Measurements from ENCODE around the gene MYLK4.

The MYLK4 gene

GRCh38 chr6:2617729-2618128, 133.0 kb downstream of the MYLK4 start:
- TF ChIP-seq, protein P1, sequence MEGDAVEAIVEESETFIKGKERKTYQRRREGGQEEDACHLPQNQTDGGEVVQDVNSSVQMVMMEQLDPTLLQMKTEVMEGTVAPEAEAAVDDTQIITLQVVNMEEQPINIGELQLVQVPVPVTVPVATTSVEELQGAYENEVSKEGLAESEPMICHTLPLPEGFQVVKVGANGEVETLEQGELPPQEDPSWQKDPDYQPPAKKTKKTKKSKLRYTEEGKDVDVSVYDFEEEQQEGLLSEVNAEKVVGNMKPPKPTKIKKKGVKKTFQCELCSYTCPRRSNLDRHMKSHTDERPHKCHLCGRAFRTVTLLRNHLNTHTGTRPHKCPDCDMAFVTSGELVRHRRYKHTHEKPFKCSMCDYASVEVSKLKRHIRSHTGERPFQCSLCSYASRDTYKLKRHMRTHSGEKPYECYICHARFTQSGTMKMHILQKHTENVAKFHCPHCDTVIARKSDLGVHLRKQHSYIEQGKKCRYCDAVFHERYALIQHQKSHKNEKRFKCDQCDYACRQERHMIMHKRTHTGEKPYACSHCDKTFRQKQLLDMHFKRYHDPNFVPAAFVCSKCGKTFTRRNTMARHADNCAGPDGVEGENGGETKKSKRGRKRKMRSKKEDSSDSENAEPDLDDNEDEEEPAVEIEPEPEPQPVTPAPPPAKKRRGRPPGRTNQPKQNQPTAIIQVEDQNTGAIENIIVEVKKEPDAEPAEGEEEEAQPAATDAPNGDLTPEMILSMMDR (IDR thresholded peaks at IDR 0.05): no peak

- TF ChIP-seq, protein P1 (IDR thresholded peaks at IDR 0.05): no peak
Measured at GRCh38 chr6:2616811-2617210, 133.9 kb downstream of the MYLK4 start.

GRCh38 chr6:2615251-2615650, 135.5 kb downstream of the MYLK4 start:
- TF ChIP-seq, protein P1 (IDR thresholded peaks at IDR 0.05): no peak

DNA sequence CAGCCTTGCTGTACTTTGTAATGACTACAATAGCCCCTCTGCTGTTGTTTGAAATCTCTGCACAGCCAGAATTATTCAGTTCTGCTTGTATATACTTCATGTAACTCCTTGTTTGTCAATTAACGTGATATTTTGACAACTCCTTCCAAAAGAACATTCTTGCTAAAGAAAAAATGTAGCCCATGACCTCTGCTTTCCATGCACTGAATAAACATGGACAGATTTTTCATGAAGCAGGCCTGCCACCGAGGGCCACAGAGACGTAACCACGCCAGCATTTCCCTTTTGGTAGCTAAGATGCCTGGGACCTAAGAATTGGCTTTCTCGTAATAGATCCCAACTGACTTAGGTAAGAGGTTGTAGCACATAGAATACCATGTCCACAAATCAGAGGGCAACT, 135.9 kb downstream of the MYLK4 start:
- TF ChIP-seq, protein P1 (IDR thresholded peaks at IDR 0.05): no peak

DNA sequence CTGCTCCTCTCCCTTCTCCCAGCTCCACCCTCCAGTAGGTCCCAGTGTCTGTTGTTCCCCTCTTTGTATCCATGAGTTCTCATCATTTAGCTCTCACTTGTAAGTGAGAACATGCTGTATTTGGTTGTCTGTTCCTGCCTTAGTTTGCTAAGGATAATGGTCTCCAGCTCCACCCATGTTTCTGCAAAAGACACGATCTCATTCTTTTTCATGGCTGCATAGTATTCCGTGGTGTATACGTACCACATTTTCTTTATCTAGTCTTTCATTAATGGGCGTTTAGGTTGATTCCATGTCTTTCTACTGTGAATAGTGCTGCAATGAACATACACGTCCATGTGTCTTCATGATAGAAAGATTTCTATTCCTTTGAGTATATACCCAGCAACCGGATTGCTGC, 136.6 kb downstream of the MYLK4 start:
- TF ChIP-seq, protein P1 (IDR thresholded peaks at IDR 0.05): no peak

Measured in LNCAP (cell line).